ENCODE data around the gene KLHL35.
A peak's percentile ranks its signal among the peaks of the same experiment; 100 is the strongest.

KLHL35 gene

DNA sequence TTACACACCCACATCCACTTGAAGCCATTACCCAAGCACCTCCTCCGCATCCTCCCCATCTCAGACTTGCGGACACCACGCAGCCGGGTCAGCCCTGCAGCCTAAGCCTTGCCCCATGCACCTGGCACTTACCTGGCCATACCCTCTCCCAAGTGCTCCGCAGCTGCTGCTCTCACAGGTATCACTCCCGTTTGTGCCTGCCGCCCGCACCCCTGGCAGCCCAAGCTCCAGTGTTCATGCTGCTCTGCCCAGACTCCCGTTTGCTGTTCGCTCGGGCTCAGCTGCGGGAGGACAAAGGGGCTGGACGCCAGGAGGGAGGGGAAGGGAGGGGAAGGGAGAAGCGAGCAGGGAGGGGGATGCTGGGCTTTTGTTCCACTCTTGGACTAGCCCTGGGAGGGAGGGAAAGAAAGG lies at the start of gene KLHL35:
KLHL35 (minus strand) TSS at position 293 of the 411 bp plus-strand sequence. CDS start 2,574 bp downstream, outside the sequence.
- DNase-seq (ENCODE audit: low spot score), result no peak

- no peak for DNase-seq (ENCODE audit: low spot score)
Measured at GRCh38 chr11:75481922-75482606, 49.1 kb upstream of the KLHL35 start.

GRCh38 chr11:75481223-75481921 lies 48.4 kb upstream of the KLHL35 start:
- no peak for DNase-seq (ENCODE audit: low spot score)

DNA sequence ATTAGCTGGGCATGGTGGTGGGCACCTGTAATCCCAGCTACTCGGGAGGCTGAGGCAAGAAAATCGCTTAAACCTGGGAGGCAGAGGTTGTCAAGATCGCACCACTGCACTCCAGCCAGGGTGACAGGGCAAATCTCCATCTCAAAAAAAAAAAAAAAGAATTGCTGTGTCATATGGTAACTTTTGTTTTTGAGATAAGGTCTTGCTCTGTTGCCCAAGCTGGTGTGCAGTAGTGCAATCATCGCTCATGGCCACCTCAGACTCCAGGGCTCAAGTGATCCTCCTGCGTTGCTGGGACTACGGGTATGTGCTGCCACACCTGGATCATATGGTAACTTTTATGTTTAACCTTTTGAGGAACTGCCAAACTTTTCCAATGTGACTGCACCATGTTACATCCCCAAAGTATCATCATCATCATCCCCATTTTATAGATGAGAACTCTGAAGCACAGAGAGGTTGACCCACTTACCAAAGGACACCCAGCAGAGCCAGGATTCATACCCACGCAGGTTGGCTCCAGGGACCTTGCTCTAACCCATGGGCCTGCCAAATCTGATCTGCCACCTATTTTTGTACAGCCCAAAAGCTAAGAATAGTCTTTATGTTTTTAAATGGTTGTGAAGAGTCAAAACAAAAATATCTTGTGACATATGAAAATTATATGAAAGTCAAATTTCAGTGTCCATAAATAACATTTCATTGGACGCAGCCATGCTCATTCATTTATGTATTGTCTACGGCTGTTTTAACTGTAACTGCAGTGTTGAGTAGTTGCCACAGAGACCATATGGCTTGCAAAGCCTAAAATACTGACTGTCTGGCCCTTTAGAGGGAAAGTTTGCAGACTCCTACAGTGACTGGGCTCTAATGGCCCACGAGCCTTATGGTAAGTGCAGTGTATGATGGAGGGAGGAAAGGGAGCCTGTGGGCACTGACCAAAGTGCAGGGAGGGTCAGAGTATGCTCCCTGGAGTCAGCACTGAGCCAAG lies 47.5 kb upstream of the KLHL35 start:
- DNase-seq (ENCODE audit: low spot score), result no peak

DNA sequence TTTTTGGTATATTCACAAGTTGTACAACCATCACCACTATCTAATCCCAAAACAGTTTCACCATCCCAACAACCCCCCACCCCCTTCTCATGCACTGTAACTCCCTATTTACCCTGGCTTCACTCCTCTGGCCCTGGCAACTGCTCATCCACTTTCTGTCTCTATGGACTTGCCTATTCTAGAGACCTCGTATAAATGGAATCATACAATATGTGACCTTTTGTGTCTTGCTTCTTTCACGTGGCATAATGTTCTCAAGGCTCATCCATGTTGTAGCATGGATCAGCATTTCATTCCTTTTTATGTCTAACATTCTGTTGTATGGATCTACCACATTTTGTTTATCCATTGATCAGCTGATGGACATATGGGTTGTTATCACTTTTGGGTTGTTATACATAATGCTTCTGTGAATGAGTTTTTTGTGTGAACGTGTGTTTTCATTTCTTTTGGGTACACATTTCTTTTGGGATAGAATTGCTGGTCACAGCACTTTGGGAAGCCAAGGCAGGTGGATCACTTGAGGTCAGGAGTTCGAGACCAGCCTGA lies 46.7 kb upstream of the KLHL35 start:
- DNase-seq (ENCODE audit: low spot score), result no peak

- no peak for DNase-seq (ENCODE audit: low spot score)
Measured at GRCh38 chr11:75478783-75479596, 46.0 kb upstream of the KLHL35 start.

DNA sequence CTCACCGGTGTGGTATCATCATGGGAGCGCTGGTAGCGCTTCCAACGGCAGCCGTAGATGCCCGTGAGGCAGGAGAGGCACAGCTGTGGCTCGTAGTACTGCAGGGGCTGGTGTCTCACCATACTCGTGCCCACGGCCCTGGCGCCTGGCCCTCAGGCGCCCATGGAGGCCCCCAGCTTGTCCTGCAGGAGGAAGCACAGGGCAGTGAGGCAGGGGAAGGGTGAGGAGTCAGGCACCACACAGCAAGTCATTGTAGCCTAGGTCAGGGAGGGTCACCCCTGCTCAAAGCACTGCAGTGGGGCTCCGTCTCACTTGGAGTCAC lies 44.6 kb upstream of the KLHL35 start:
- no peak for DNase-seq (ENCODE audit: low spot score)

DNA sequence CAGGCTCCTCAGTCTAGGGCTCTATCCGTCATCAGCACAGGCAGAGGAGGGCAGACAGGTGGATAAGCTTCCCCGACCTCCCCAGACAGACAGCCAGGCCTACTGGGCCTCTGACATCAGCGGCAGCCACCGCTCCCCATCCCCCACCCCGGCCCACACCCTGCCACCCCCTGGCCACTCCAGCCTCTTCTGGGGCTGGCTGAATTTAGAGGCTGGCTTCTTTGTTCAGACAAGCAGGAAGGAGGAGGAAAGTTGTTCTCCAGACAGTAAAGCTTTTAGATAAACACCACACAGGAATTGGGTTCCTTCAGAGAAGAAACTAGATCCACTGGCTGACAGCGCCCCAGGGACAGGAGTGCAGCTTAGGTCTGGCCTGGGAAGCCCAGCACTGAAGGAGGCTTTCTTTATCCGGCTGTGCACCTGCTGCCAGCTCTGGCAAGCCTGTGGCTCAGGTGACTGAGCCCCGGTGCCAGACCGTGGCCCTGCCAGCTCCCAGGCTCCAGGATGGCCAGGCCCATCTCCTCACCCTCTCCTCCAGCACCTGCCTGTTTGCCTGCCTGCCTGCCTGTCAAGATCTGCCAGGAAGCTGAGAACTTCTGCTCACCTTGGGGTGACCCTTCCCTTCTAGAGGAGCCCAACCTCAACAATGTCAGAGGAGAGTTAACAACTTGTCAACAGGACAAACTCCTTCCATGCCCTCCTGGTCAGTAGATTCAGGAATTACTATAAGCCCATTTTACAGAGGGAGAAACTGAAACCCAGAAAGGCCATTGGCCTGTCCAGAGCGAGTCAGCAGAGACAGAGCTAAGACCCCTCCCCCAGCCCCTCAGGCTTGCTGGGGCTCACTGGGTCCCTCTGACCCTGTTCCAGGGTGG lies 44.0 kb upstream of the KLHL35 start:
- no peak for DNase-seq (ENCODE audit: low spot score)

GRCh38 chr11:75475767-75476650 lies 43.0 kb upstream of the KLHL35 start:
- peak; percentile 50 for DNase-seq (ENCODE audit: low spot score)

DNA sequence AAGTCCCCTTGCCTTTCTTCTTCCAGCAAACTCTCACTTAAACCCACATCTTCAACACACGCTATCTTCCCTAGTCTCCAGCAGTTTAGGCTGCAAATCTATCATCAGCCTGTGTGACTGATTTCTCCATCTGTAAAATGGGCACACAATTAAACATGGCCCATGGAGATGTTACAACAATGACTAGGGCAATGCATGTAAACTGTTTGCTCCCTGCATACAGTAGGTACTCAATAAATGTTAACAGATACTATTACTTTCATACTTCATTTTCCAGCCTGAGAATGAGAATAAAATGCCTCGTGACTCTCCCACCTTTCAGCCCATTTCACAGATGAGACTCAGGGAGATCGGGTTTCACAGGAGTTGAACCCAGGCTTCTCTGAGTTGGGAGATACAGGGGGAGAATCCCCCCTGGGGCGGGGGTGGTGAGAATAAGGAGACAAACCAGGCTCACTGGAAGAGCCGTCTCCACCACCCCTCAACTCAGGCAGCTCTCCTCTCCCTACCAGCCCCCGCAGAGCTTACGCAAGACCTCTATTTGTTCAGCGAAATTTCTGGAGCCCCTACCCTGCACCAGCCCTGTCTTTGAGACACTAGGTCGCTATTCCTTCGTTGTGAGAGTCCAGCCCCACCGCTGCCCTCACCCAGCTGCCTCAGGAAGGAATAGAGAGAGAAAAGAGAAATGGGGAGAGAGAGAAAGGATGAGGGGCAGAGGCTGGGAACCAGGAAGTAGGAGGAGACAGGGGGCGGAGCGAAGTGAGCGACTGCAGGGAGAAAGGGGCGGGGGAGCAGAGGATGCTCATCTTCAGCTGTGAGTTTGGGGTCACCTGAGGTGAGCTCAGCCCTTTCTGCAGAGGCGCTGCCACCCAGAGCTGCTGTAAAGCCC lies 42.1 kb upstream of the KLHL35 start:
- no peak for DNase-seq (ENCODE audit: low spot score)

DNA sequence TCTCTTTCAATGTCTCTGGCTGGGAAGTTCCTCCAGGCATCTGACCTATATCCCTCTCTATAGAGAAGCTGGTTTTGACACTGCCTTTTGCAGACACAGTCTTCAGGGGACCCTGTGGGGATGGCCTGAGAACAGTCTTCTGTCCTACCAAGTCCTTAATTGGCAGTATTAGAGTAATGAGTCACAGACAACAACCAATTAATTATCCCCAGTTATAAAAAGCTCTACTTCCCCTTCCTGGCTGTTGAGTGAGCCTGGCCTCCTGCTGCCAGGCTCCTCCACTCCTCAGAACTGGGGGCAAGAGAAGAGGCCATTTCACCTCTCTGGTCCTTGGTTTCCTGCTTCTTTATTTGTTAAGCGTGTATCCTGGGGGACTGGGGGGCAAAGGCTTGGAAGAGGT lies 41.2 kb upstream of the KLHL35 start:
- DNase-seq (ENCODE audit: low spot score), result no peak

GRCh38 chr11:75473684-75474083 lies 40.7 kb upstream of the KLHL35 start:
- DNase-seq (ENCODE audit: low spot score), result no peak

DNA sequence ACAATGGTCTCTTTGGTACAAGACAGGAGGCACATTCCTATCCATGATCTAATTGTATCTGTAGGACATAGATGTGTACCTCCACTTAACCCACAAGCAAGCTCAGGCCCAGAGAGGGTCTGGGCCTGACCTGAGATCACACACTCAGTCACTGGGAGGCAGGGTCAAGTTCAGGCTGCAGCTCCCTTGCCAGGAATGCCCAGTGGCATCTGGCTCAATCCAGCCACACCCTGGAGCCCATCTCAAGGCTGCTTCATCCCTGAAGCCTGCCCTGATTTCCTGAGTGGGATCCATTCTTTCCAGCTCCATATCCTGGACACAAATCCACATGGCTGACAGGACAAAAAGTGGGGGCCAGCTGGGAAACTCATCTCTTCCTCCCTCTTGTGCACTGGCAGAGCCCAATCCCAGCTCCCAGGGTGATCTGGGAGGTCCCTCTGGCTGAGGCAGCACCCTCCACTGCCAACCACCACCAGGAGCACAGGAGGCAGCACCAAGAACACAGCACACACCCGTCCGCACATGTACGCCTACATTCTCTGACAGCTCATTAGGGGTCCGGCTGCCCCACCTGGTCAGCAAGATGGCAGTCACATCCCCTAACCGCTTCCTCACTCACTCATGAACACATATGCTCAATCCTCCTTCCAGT lies 39.2 kb upstream of the KLHL35 start:
- peak; percentile 28 for DNase-seq (ENCODE audit: low spot score)

- DNase-seq (ENCODE audit: low spot score), result peak; percentile 46
Measured at GRCh38 chr11:75471176-75471973, 38.4 kb upstream of the KLHL35 start.

DNA sequence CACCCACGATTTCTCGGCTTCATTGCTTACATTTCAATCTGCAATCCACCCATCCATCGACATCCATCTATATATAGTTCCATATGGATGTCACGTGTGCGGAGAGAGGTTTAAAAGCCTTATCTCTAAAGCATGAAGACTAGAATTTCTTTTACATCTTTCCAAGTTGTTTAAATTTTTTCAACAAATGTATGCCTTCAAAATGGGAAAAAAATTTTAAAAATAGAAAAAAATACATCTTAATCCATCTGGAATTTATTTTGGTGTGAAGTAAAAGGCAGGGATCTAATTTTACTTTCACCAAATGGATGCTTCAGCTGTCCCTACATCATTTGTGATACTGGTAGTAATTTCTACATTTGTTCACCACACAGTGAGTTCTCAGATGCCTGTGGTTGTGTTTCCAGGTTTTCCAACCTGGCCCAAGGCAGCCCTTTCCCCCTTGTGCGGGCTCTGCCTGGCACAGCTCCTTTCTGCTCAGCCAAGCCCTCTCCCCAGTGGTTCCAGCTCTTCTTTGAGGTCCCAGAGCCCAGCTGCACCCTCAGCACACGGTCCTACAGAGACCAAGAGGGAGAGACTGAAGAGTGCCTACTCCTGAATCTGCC lies 37.6 kb upstream of the KLHL35 start:
- no peak for DNase-seq (ENCODE audit: low spot score)

DNA sequence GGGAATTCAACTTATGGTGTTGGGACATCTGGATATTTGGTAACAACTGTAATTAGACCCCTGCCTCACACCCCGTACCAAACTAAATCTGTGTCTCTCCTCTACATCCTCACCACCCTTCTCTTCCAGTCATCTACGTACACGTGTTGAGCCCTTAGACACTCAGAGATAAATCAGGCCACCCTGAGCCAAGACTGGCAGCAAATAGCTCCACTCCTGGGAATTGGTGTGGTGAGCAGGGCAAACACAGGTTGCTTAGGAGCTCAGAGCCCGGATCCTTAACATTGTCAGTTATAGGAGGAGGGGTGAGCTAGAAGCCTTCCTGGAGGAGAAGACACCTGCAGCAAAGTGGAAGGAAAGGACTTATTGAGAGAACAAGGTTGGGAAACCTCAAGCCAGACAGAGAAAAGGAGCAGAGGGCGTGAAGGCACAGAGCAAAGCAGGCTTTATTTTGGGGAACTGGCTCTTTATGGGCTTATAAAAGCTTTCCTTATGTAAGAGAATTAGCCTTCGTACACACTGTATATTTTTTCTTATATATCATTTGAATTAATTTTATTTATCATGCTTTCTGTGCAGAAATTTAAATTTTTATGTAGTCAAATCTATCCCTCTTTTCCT lies 36.9 kb upstream of the KLHL35 start:
- no peak for DNase-seq (ENCODE audit: low spot score)
